GM12873 (cell line): ENCODE data around the gene CFHR4.

Experiments
- CTCF ChIP-seq: IDR thresholded peaks from 2 replicates; pipeline ENCODE4 v1.5.1; 2012; ENCODE audit warnings: low read depth, mild to moderate bottlenecking, moderate library complexity, low read length, control low read depth; ENCODE audit not compliant: insufficient read depth; ENCODE audit errors: missing control alignments

Gene CFHR4

GRCh38 chr1:196887515-196888239 lies at the start of gene CFHR4:
Gene CFHR4, plus strand, starts transcription at chr1:196888052. Its CDS starts 99 bp downstream, at chr1:196888151.
- TF ChIP-seq CTCF: no peak

- TF ChIP-seq CTCF: no peak
Measured at GRCh38 chr1:196856053-196856452, 31.8 kb upstream of the CFHR4 start.

GRCh38 chr1:196857188-196857587 lies 30.7 kb upstream of the CFHR4 start:
- TF ChIP-seq CTCF: no peak

- TF ChIP-seq CTCF: no peak
Measured at GRCh38 chr1:196858811-196859210, 29.0 kb upstream of the CFHR4 start.

- no peak for TF ChIP-seq CTCF
Measured at GRCh38 chr1:196860323-196860884, 27.4 kb upstream of the CFHR4 start.

- no peak for TF ChIP-seq CTCF
Measured at GRCh38 chr1:196861429-196861828, 26.4 kb upstream of the CFHR4 start.

GRCh38 chr1:196866974-196867373 lies 20.9 kb upstream of the CFHR4 start:
- TF ChIP-seq CTCF: no peak
